Adrenal gland (tissue), 12 donors: ENCODE measurements around the gene P4HA2. TPM values are rescaled to one million over a fixed set of nuclear protein-coding genes. Genes with fewer than 3 reads are reported as not detected.

Experiments
- DNase-seq, 7 donors: peaks; one replicate each; pipeline ENCODE4 v3.0.0-alpha.2; 2019 to 2020
- H3K27ac ChIP-seq, 5 donors: fragments of 200-600 bp; sonication (generic) in 4 of 5; 1 replicate in 3 of 5; 2 replicates in 2 of 5; pipeline versions ENCODE4 v1.5.1 to v1.8.0; 2016 to 2020; ENCODE audit warnings: mild to moderate bottlenecking in 1 of 5
- H3K27me3 ChIP-seq: fragments of 200-600 bp; 2 replicates; pipeline ENCODE4 v1.8.0; 2021
- H3K36me3 ChIP-seq, 2 donors: fragments of 200-600 bp; replicated peaks in 1 of 2; 1 replicate in 1 of 2; 2 replicates in 1 of 2; pipeline versions ENCODE4 v1.5.1 to v1.8.0; 2018 to 2022
- H3K4me1 ChIP-seq, 2 donors: fragments of 200-600 bp; replicated peaks in 1 of 2; 1 replicate in 1 of 2; 2 replicates in 1 of 2; pipeline versions ENCODE4 v1.5.1 to v1.8.0; 2018 to 2021
- H3K4me3 ChIP-seq, 4 donors: fragments of 200-600 bp; sonication (generic) in 3 of 4; one replicate each; pipeline ENCODE4 v1.5.1; 2016 to 2018
- H3K9me3 ChIP-seq, 3 donors: fragments of 200-600 bp; sonication (generic) in 1 of 3; replicated peaks in 1 of 3; 1 replicate in 2 of 3; 2 replicates in 1 of 3; pipeline versions ENCODE4 v1.5.1 to v1.8.0; 2016 to 2021
- CTCF ChIP-seq, 6 experiments: fragments of 450-650 bp in 4 of 6; fragments of 200-600 bp in 2 of 6; sonication (generic) in 1 of 6; IDR thresholded peaks; 1 replicate in 5 of 6; 2 replicates in 1 of 6; pipeline versions ENCODE4 v1.5.1 to v1.8.0; 2016 to 2021; ENCODE audit warnings: antibody characterized with exemption in 6 of 6, mild to moderate bottlenecking in 2 of 6, moderate library complexity in 1 of 6
- POLR2A ChIP-seq, 2 donors: fragments of 450-650 bp; IDR thresholded peaks; one replicate each; pipeline ENCODE4 v1.6.1; 2017; ENCODE audit warnings: antibody characterized with exemption in 2 of 2, mild to moderate bottlenecking in 2 of 2, moderate library complexity in 1 of 2
- WGBS, 4 donors: extraction: QIAGEN DNeasy Blood & Tissue Kit in 2 of 4; methylation state at CpG; one replicate each; pipeline versions ENCODE4 v1.1.5 to v1.1.7; 2013 to 2017; 5-methylcytosine and 5-hydroxymethylcytosine counted together
- intact Hi-C, 2 donors: fragments of 100-400 bp; cut with DNase I; formaldehyde crosslinking; loops; one replicate each; pipeline versions ENCODE4 v1.14.1 to v1.15.0; 2022 to 2023
- polyA plus RNA-seq, 3 donors: library from polyadenylated mRNA; stranded (reverse); fragments of 200-250 nt in 2 of 3; fragments of 350-450 nt in 1 of 3; fragmentation: Illumina TruSeq in 1 of 3; extraction: RNeasy Lipid Tissue Mini Kit (QIAGEN cat#74804) in 1 of 3; gene quantifications; one replicate each; pipeline ENCODE4 v1.2.3, GENCODE V29; 2013 to 2014
- total RNA-seq, 9 donors: library from RNA; depleted of rRNA in 4 of 9; stranded (reverse); fragments of >200 nt in 4 of 9; fragments of 120-200 nt in 1 of 9; fragmentation: NEBNext Ultra II Directional in 1 of 9; extraction: Animal tissue kit (Norgen Biotek cat#: 25700) in 1 of 9; gene quantifications; one replicate each; pipeline versions ENCODE4 v1.1.0 to v1.2.4, GENCODE V29; 2013 to 2023
- donor health status: healthy with polysubstance abuse.
- donor health status: Bipolar disorder and iron deficiency.
- donor health status: DM: yes; HTN: yes; CAD: no.
- donor health status: DM: no; HTN: no; CAD: no.
- donor health status: DM: no; HTN: no; CAD: no.
- donor health status: DM: yes; HTN: yes; CAD: no.

The P4HA2 gene
- total and polyA plus RNA-seq, 12 donors, result 9.9 to 34.0 (median 15.5) TPM

- peaks cover 0 to 7% (median 0%) of the 10 kb centered on the region in 3 donors for H3K9me3 ChIP-seq
- H3K4me3 ChIP-seq, result no peak overlapping the region
- H3K27me3 ChIP-seq, result no peaks in the 10 kb centered on the region
- no peak for TF ChIP-seq CTCF (IDR thresholded peaks at IDR 0.05)
- TF ChIP-seq POLR2A (IDR thresholded peaks at IDR 0.05), result no peak
- H3K36me3 ChIP-seq, result no peaks in the 10 kb centered on the region
- H3K4me1 ChIP-seq, result no peaks in the 10 kb centered on the region
- DNase-seq, result no peak
- WGBS, 4 donors, result 97 to 100% (median 99%) methylated on average over 1 of the region's 1 CpG
- H3K27ac ChIP-seq, result no peak overlapping the region
- intact Hi-C loops, result no loop called here
Measured at GRCh38 chr5:132184588-132184987, 43.1 kb downstream of the P4HA2 start.

- TF ChIP-seq CTCF (IDR thresholded peaks at IDR 0.05), result no peak
- TF ChIP-seq POLR2A (IDR thresholded peaks at IDR 0.05), result no peak
- H3K36me3 ChIP-seq, result no peaks in the 10 kb centered on the region
- H3K4me3 ChIP-seq, result no peak overlapping the region
- WGBS, 4 donors, result 76 to 93% (median 85%) methylated on average over 2 of the region's 2 CpGs
- no peak for DNase-seq
- peaks cover 0 to 7% (median 0%) of the 10 kb centered on the region in 3 donors for H3K9me3 ChIP-seq
- H3K27me3 ChIP-seq, result no peaks in the 10 kb centered on the region
- intact Hi-C loops, result no loop called here
- no peak overlapping the region for H3K27ac ChIP-seq
- no peaks in the 10 kb centered on the region for H3K4me1 ChIP-seq
Measured at GRCh38 chr5:132183723-132184122, 43.9 kb downstream of the P4HA2 start.

- Histone ChIP-seq H3K36me3 (no peaks in the 10 kb centered on the region), H3K27ac (no peak overlapping the region), H3K27me3 (no peaks in the 10 kb centered on the region), H3K9me3 (peaks cover 0 to 7% (median 0%) of the 10 kb centered on the region in 3 donors), H3K4me3 (no peak overlapping the region), H3K4me1 (no peaks in the 10 kb centered on the region)
- TF ChIP-seq POLR2A (IDR thresholded peaks at IDR 0.05) (no peak), CTCF (IDR thresholded peaks at IDR 0.05) (no peak)
- WGBS, 4 donors, result 80 to 86% (median 82%) methylated on average over 13 of the region's 13 CpGs
- intact Hi-C loops, result no loop called here
- no peak for DNase-seq
Measured at GRCh38 chr5:132182359-132183040, 45.2 kb downstream of the P4HA2 start.

GRCh38 chr5:132181011-132181629 is 46.5 kb downstream of the P4HA2 start:
- no peaks in the 10 kb centered on the region for H3K4me1 ChIP-seq
- H3K4me3 ChIP-seq, result no peak overlapping the region
- TF ChIP-seq CTCF (IDR thresholded peaks at IDR 0.05), result no peak
- TF ChIP-seq POLR2A (IDR thresholded peaks at IDR 0.05), result no peak
- H3K27ac ChIP-seq, result no peak overlapping the region
- WGBS, 4 donors, result 52 to 84% (median 67%) methylated on average over 7 to 20 of the region's 20 CpGs
- H3K9me3 ChIP-seq, result peaks cover 0 to under 1% (median 0%) of the 10 kb centered on the region in 3 donors
- no peaks in the 10 kb centered on the region for H3K27me3 ChIP-seq
- intact Hi-C loops, result no loop called here
- no peaks in the 10 kb centered on the region for H3K36me3 ChIP-seq
- peak in 1 of 7 donors; percentile 17 for DNase-seq
